H9 (cell line): ENCODE data around the gene OLIG3. TPM values are rescaled to one million over a fixed set of nuclear protein-coding genes. Genes with fewer than 3 reads are reported as not detected.

Experiments
- DNase-seq: peaks from one replicate; pipeline ENCODE4 v3.0.0-alpha.2; 2017
- H2AFZ ChIP-seq: one replicate; pipeline ENCODE4 v1.6.1; 2013; ENCODE audit warnings: mild to moderate bottlenecking, low read length, control low read depth, moderate library complexity
- H2AK5ac ChIP-seq: 2 replicates; pipeline ENCODE4 v1.6.1; 2013; ENCODE audit warnings: low read length, control low read depth, mixed read lengths; ENCODE audit not compliant: insufficient read length
- H2BK120ac ChIP-seq: one replicate; pipeline ENCODE4 v1.6.1; 2013; ENCODE audit warnings: low read depth, mild to moderate bottlenecking, low read length, control low read depth, inconsistent platforms; ENCODE audit not compliant: poor library complexity, severe bottlenecking
- H2BK12ac ChIP-seq: 2 replicates; pipeline ENCODE4 v1.6.1; 2013; ENCODE audit warnings: low read length, control low read depth, mixed read lengths, low read depth; ENCODE audit not compliant: insufficient read length
- H2BK15ac ChIP-seq: 2 replicates; pipeline ENCODE4 v1.6.1; 2013; ENCODE audit warnings: low read depth, low read length, control low read depth
- H2BK20ac ChIP-seq: one replicate; pipeline ENCODE4 v1.6.1; 2013; ENCODE audit warnings: low read depth, mild to moderate bottlenecking, low read length, control low read depth, inconsistent platforms; ENCODE audit not compliant: poor library complexity, severe bottlenecking
- H2BK5ac ChIP-seq: 2 replicates; pipeline ENCODE4 v1.6.1; 2013; ENCODE audit warnings: low read length, control low read depth, mixed read lengths; ENCODE audit not compliant: insufficient read length
- H3K14ac ChIP-seq: 2 replicates; pipeline ENCODE4 v1.6.1; 2013; ENCODE audit warnings: low read length, control low read depth; ENCODE audit not compliant: insufficient read depth
- H3K18ac ChIP-seq: 2 replicates; pipeline ENCODE4 v1.6.1; 2013; ENCODE audit warnings: low read depth, mild to moderate bottlenecking, mixed read lengths, low read length, control low read depth; ENCODE audit not compliant: insufficient read length
- H3K23ac ChIP-seq: 2 replicates; pipeline ENCODE4 v1.6.1; 2013; ENCODE audit warnings: low read length, control low read depth, mixed read lengths, low read depth; ENCODE audit not compliant: insufficient read length
- H3K23me2 ChIP-seq: 2 replicates; pipeline ENCODE4 v1.6.1; 2013; ENCODE audit warnings: low read depth, mild to moderate bottlenecking, mixed read lengths, low read length, control low read depth; ENCODE audit not compliant: insufficient read length, poor library complexity, severe bottlenecking
- H3K27ac ChIP-seq: 2 replicates; pipeline ENCODE4 v1.5.1; 2013; ENCODE audit warnings: low read length, control low read depth, mixed read lengths, low read depth; ENCODE audit not compliant: insufficient read length
- H3K27me3 ChIP-seq: 2 replicates; pipeline ENCODE4 v1.6.1; 2013; ENCODE audit warnings: low read length, control low read depth, inconsistent platforms; ENCODE audit not compliant: insufficient read depth
- H3K4ac ChIP-seq: 2 replicates; pipeline ENCODE4 v1.6.1; 2013; ENCODE audit warnings: low read depth, mild to moderate bottlenecking, control low read depth, inconsistent platforms, low read length, moderate library complexity
- H3K4me1 ChIP-seq: 2 replicates; pipeline ENCODE4 v1.6.1; 2013; ENCODE audit warnings: low read length, control low read depth, inconsistent platforms; ENCODE audit not compliant: insufficient read depth
- H3K4me2 ChIP-seq: 2 replicates; pipeline ENCODE4 v1.6.1; 2013; ENCODE audit warnings: low read length, control low read depth, mixed read lengths; ENCODE audit not compliant: insufficient read length, insufficient read depth
- H3K56ac ChIP-seq: 2 replicates; pipeline ENCODE4 v1.6.1; 2013; ENCODE audit warnings: low read depth, mild to moderate bottlenecking, mixed read lengths, low read length, control low read depth; ENCODE audit not compliant: insufficient read length
- H3K79me1 ChIP-seq: 2 replicates; pipeline ENCODE4 v1.6.1; 2013; ENCODE audit warnings: low read depth, mild to moderate bottlenecking, moderate library complexity, low read length, control low read depth, inconsistent platforms; ENCODE audit not compliant: insufficient read depth, poor library complexity, severe bottlenecking
- H3K79me2 ChIP-seq: 2 replicates; pipeline ENCODE4 v1.6.1; 2013; ENCODE audit warnings: low read length, control low read depth, inconsistent platforms; ENCODE audit not compliant: insufficient read depth
- H3K9ac ChIP-seq: 2 replicates; pipeline ENCODE4 v1.6.1; 2013; ENCODE audit warnings: low read length, control low read depth, mixed read lengths; ENCODE audit not compliant: insufficient read length; ENCODE audit errors: extremely low read depth
- H3K9me3 ChIP-seq: one replicate; pipeline ENCODE4 v1.6.1; 2013; ENCODE audit warnings: low read depth, low read length, inconsistent platforms; ENCODE audit not compliant: control insufficient read depth
- H3T11ph ChIP-seq: one replicate; pipeline ENCODE4 v1.6.1; 2013; ENCODE audit warnings: mild to moderate bottlenecking, low read length, control low read depth, inconsistent platforms
- H4K20me1 ChIP-seq: one replicate; pipeline ENCODE4 v1.6.1; 2013; ENCODE audit not compliant: control insufficient read depth, insufficient read length, insufficient read depth
- H4K5ac ChIP-seq: 2 replicates; pipeline ENCODE4 v1.6.1; 2013; ENCODE audit warnings: low read depth, mild to moderate bottlenecking, mixed read lengths, low read length, control low read depth; ENCODE audit not compliant: insufficient read length
- H4K8ac ChIP-seq: replicated peaks from 2 replicates; pipeline ENCODE4 v1.6.1; 2013; ENCODE audit warnings: low read length, control low read depth, mixed read lengths, low read depth; ENCODE audit not compliant: insufficient read length
- H4K91ac ChIP-seq: 2 replicates; pipeline ENCODE4 v1.6.1; 2013; ENCODE audit warnings: low read depth, mild to moderate bottlenecking, moderate library complexity, mixed read lengths, low read length, control low read depth; ENCODE audit not compliant: insufficient read length
- H3K27ac Mint-ChIP-seq, 3 experiments: 2 replicates in 2 of 3; 3 replicates in 1 of 3; pipeline ENCODE4 v1.8.0; 2020 to 2021; ENCODE audit warnings: mixed read lengths in 3 of 3, mild to moderate bottlenecking in 1 of 3, moderate library complexity in 1 of 3
- H3K27me3 Mint-ChIP-seq: 2 replicates; pipeline ENCODE4 v1.8.0; 2021; ENCODE audit warnings: low read depth, mild to moderate bottlenecking, moderate library complexity, mixed read lengths
- H3K36me3 Mint-ChIP-seq, 3 experiments: 2 replicates in 2 of 3; 3 replicates in 1 of 3; pipeline ENCODE4 v1.8.0; 2020 to 2021; ENCODE audit warnings: low read depth in 3 of 3, mixed read lengths in 3 of 3; ENCODE audit not compliant: insufficient read depth in 1 of 3
- H3K4me1 Mint-ChIP-seq, 2 experiments: 2 replicates each; pipeline ENCODE4 v1.8.0; 2020; ENCODE audit warnings: mixed read lengths in 2 of 2
- H3K4me3 Mint-ChIP-seq, 2 experiments: 2 replicates in 1 of 2; 3 replicates in 1 of 2; pipeline ENCODE4 v1.8.0; 2020 to 2021; ENCODE audit warnings: mild to moderate bottlenecking in 2 of 2, mixed read lengths in 2 of 2, moderate library complexity in 1 of 2
- H3K9me3 Mint-ChIP-seq, 2 experiments: 2 replicates in 1 of 2; 3 replicates in 1 of 2; pipeline ENCODE4 v1.8.0; 2020; ENCODE audit warnings: mild to moderate bottlenecking in 2 of 2, mixed read lengths in 2 of 2, moderate library complexity in 1 of 2
- CTCF ChIP-seq: fragments of 200-600 bp; sonication (generic); conservative IDR thresholded peaks from 3 replicates; pipeline ENCODE4 v1.8.0; 2021; ENCODE audit warnings: antibody characterized with exemption, mild to moderate bottlenecking
- WGBS: extraction: QIAGEN DNeasy Blood & Tissue Kit; methylation state at CpG from one replicate; pipeline ENCODE4 v1.1.7; 2013; ENCODE audit warnings: missing lambda C conversion rate, low lambda C conversion rate, mixed read lengths; ENCODE audit not compliant: insufficient read length; ENCODE audit errors: extremely low coverage; 5-methylcytosine and 5-hydroxymethylcytosine counted together
- total RNA-seq: library from RNA; stranded (reverse); gene quantifications from 2 replicates; pipeline ENCODE4 v1.2.1, GENCODE V29; 2021

Gene OLIG3
- total RNA-seq, 1 experiment from 2014 or later, result 0.22 TPM

- Histone ChIP-seq H2BK20ac (no peak overlapping the region), H3K9ac (no peak overlapping the region), H3K4me2 (no peak overlapping the region), H3K4ac (no peak overlapping the region), H2BK120ac (no peak overlapping the region), H2BK5ac (no peak overlapping the region), H3K23me2 (no peaks in the 10 kb centered on the region), H3K23ac (no peak overlapping the region), H4K5ac (no peak overlapping the region), H2AFZ (no peak overlapping the region), H3K27me3 (no peaks in the 10 kb centered on the region), H3T11ph (no peak overlapping the region), H4K20me1 (no peaks in the 10 kb centered on the region), H3K4me1 (no peaks in the 10 kb centered on the region), H3K79me1 (no peaks in the 10 kb centered on the region), H3K56ac (no peak overlapping the region), H2AK5ac (no peak overlapping the region), H3K9me3 (no peaks in the 10 kb centered on the region), H3K27ac (no peak overlapping the region), H3K14ac (no peak overlapping the region), H4K8ac (no peak overlapping the region), H2BK12ac (no peak overlapping the region), H2BK15ac (no peak overlapping the region), H3K18ac (no peak overlapping the region), H4K91ac (no peak overlapping the region), H3K79me2 (no peaks in the 10 kb centered on the region)
- H3K27me3 Mint-ChIP-seq, result peaks cover 4% of the 10 kb centered on the region; the same call in 1 of the 2 replicates
- H3K36me3 Mint-ChIP-seq, result no peaks in the 10 kb centered on the region; a peak in 1 of 7 replicates
- H3K9me3 Mint-ChIP-seq, result no peaks in the 10 kb centered on the region; a peak in 1 of 5 replicates
- TF ChIP-seq CTCF, result no peak
- H3K4me1 Mint-ChIP-seq, result peaks cover 34 to 38% of the 10 kb centered on the region in 2 experiments
- no peak overlapping the region for H3K27ac Mint-ChIP-seq
- no CpG with 5 or more reads among the region's 3 CpGs for WGBS
- no peak overlapping the region for H3K4me3 Mint-ChIP-seq
- no peak for DNase-seq
These were observed 21.5 kb downstream of the OLIG3 start for GRCh38 chr6:137472641-137473137.
